ENCODE results near the gene FBLL1.

The FBLL1 gene

DNA sequence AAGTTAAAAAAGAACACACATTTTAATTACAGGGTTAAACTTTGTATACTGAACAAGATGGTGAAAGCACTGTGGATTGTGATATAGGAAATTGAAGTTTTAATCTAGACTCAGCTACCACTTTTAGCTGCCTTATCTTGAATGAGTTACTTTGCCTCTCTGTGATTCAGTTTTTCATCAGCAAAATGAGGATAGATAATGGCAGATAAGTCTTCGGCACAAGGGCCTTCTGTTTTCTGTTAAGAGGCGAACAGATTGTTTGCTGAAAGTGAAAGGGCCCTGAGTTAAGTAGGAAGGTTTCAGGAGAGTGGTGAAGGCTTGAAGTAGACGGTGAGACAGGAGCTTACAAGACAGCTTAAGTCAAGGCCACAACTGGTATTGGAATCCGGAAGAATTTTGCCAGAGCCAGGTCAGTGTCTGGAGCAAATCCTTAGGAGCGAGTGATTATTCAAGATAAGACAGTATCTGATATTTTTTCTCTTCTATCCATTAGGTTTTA lies 35.0 kb upstream of the FBLL1 start:
- TF ChIP-seq, protein P1, sequence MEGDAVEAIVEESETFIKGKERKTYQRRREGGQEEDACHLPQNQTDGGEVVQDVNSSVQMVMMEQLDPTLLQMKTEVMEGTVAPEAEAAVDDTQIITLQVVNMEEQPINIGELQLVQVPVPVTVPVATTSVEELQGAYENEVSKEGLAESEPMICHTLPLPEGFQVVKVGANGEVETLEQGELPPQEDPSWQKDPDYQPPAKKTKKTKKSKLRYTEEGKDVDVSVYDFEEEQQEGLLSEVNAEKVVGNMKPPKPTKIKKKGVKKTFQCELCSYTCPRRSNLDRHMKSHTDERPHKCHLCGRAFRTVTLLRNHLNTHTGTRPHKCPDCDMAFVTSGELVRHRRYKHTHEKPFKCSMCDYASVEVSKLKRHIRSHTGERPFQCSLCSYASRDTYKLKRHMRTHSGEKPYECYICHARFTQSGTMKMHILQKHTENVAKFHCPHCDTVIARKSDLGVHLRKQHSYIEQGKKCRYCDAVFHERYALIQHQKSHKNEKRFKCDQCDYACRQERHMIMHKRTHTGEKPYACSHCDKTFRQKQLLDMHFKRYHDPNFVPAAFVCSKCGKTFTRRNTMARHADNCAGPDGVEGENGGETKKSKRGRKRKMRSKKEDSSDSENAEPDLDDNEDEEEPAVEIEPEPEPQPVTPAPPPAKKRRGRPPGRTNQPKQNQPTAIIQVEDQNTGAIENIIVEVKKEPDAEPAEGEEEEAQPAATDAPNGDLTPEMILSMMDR (IDR thresholded peaks at IDR 0.05; ENCODE audit: low read depth, low read length) = no peak
- DNase-seq (ENCODE audit: extremely low read depth, low read depth) = no peak

DNA sequence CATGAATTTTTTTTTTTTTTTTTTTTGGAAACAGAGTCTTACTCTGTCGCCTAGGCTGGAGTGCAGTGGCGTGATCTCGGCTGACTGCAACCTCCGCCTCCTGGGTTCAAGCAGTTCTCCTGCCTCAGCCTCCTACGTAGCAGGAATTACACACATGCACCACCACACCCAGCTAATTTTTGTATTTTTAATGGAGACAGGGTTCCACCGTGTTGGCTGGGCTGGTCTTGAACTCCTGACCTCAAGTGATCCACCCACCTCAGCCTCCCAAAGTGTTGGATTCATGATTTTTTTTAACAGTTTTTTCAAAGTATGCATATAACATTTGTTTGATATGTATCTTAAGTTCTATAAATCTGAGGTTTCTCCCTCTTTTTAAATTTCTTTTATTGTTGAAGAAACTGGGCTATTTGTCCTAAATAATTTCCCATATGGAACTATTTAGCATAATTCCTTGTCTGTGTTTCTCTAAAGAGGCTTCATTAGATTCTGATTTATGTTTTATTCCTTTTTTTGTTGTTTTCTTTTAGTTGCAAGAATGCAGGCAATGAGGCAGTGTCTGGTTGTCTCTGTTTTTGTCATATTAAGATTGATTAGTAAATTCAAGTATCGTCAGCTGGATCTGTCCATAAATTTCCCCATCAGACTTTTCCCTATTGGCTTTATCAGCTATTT lies 26.4 kb upstream of the FBLL1 start:
- DNase-seq (ENCODE audit: extremely low read depth, low read depth) = no peak
- TF ChIP-seq, protein P1 (IDR thresholded peaks at IDR 0.05; ENCODE audit: low read depth, low read length) = no peak

DNA sequence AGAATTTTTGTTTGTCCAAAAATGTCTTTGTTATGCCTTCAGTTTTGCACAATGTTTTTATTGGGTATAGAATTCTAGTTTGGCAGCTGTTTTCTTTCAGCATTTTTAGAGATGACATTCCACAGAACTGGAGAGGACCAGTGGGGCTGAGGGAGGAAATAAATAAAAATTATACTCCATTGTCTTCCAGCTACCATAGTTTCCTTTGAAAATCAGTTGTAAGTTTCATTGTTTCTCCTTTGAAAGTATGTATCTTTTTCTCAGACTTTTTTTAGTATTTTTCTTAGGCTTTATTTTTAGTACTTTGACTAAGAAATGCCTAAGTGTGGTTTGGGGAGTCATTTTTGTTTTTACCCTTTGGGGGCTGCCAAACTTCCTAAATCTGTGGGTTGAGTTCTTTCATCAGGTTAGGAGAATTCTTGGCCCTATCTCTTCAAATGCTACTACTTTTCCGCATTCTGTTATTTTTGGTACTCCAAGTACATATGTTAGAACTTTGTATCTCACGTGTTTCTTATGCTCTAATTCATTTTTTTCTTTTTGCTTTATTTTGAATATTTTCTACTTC lies 15.2 kb upstream of the FBLL1 start:
- TF ChIP-seq, protein P1 (IDR thresholded peaks at IDR 0.05; ENCODE audit: low read depth, low read length) = no peak
- no peak for DNase-seq (ENCODE audit: extremely low read depth, low read depth)

DNA sequence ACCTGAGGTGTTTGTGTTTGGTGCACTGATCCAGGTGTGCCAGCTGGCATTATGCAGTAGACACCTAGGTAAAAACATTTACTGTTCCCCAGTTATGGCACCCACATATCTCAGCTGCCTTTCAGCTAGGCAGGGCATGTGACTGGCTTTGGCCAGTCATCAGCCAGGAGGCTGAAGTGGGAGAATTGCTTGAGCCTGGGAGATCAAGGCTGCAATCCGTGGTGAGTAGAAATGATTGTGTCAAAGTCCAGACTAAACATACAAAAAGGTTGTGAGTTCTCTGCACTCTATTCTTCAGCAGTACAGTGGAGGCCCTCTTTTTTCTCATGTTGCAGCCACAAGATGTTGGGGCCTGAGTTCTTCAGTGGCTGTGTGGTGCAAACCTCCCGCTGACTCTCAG lies 3.2 kb upstream of the FBLL1 start:
- no peak for DNase-seq (ENCODE audit: extremely low read depth, low read depth)

DNA sequence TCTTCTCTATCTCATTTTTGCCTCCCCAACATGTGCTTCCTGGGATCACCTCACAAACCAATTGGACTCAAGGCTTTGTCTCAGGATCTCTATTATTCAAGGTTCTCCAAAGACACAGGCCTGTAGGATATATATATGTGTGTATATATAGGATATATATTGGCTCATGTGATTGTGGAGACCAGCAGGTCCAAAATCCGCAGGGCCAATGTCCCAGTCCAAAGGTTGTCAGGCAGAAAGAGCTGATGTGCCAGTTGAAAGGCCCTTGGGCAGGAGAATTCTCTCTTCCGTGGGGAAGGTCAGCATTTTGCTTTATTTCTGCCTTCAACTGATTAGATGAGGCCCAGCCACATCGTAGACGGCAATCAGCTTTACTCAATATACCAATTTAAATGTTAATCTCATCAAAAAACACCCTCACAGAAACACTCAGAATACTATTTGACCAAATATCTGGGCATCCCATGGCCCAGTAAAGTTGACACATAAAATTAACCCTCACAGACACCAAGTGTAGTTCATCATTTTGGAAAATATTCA lies 1.3 kb upstream of the FBLL1 start:
- TF ChIP-seq, protein P1 (IDR thresholded peaks at IDR 0.05; ENCODE audit: low read depth, low read length) = no peak
- no peak for DNase-seq (ENCODE audit: extremely low read depth, low read depth)

More for the DNA sequence above, 3.2 kb upstream of the FBLL1 start:
- TF ChIP-seq, protein P1 (IDR thresholded peaks at IDR 0.05; ENCODE audit: low read depth, low read length) = no peak

DNA sequence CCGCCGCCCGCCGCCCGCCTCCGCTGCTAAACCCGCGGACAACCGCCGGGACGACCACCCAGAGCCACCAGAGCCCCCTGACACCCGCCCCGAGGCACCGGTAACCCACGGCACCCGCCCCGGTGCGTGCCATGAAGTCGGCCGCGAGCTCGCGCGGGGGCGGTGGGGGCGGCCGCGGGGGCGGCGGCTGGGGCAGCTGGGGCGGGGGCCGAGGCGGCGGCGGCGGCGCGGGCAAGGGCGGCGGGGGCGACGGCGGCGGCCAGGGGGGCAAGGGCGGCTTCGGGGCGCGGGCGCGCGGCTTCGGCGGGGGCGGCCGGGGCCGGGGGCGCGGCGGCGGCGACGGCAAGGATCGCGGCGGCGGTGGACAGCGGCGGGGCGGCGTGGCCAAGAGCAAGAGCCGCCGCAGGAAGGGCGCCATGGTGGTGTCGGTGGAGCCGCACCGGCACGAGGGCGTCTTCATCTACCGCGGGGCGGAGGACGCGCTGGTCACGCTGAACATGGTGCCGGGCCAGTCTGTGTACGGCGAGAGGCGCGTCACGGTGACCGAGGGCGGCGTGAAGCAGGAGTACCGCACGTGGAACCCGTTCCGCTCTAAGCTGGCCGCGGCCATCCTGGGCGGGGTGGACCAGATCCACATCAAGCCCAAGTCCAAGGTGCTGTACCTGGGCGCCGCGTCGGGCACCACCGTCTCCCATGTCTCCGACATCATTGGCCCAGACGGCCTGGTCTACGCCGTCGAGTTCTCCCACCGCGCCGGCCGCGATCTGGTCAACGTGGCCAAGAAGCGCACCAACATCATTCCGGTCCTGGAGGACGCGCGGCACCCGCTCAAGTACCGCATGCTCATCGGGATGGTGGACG lies 499 bp downstream of the FBLL1 start:
- TF ChIP-seq, protein P1 (IDR thresholded peaks at IDR 0.05; ENCODE audit: low read depth, low read length) = no peak
- no peak for DNase-seq (ENCODE audit: extremely low read depth, low read depth)

Measured in AG09319 (cell line).